Vagina (tissue), 2 donors: ENCODE data around the gene SSR1.

Experiments used
- POLR2A ChIP-seq, 2 donors: fragments of 450-650 bp; IDR thresholded peaks; one replicate each; pipeline ENCODE4 v1.6.1; 2017; ENCODE audit warnings: antibody characterized with exemption in 2 of 2, mild to moderate bottlenecking in 2 of 2, moderate library complexity in 2 of 2
- POLR2AphosphoS5 ChIP-seq, 2 donors: sonication (generic); formaldehyde crosslinking; IDR thresholded peaks; one replicate each; pipeline ENCODE4 v1.9.0; 2017; ENCODE audit warnings: antibody characterized with exemption in 2 of 2, mild to moderate bottlenecking in 2 of 2, low read depth in 1 of 2; ENCODE audit not compliant: insufficient read depth in 1 of 2
- TF ChIP-seq, protein P1 (sequence below), 3 experiments: fragments of 450-650 bp in 2 of 3; fragments of 200-600 bp in 1 of 3; sonication (generic) in 1 of 3; IDR thresholded peaks; one replicate each; pipeline ENCODE4 v1.5.1; 2017 to 2019; ENCODE audit warnings: antibody characterized with exemption in 3 of 3, mild to moderate bottlenecking in 2 of 3, moderate library complexity in 2 of 3

DNA sequence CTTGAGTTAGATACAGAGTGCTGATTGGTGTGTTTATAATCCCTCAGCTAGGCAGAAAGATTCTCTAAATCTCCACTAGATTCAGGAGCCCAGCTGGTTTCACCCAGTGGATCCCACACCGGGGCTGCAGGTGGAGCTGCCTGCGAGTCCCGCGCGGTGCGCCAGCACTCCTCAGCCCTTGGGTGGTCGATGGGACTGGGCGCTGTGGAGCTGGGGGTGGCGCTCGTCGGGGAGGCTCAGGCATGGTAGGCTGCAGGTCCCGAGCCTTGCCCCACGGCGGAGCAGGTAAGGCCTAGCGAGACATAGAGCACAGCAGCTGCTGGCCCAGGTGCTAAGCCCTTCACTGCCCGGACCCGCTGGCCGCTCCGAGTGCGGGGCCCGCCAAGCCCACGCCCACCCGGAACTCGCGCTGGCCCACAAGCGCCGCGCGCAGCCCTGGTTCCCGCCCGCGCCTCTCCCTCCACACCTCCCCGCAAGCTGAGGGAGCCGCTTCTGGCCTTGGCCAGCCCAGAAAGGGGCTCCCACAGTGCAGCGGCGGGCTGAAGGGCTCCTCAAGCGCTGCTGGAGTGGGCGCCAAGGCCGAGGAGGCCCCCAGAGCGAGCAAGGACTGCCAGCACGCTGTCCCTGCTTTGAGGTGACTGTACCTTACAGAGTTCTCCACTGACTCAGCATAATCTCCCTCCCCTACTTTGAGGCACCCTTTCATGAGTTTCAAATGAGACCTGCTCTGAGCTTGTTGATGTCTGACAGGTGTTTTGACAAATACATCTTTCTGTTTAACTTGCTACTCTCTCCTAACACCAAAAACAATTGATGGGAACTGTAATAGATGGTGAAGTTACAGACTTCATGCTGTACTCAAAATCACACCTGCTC is 3.9 kb upstream of the SSR1 start:
- no peak for TF ChIP-seq POLR2AphosphoS5 (IDR thresholded peaks at IDR 0.05; ENCODE audit: insufficient read depth in 1 of 2, low read depth in 1 of 2)
- TF ChIP-seq, protein P1, sequence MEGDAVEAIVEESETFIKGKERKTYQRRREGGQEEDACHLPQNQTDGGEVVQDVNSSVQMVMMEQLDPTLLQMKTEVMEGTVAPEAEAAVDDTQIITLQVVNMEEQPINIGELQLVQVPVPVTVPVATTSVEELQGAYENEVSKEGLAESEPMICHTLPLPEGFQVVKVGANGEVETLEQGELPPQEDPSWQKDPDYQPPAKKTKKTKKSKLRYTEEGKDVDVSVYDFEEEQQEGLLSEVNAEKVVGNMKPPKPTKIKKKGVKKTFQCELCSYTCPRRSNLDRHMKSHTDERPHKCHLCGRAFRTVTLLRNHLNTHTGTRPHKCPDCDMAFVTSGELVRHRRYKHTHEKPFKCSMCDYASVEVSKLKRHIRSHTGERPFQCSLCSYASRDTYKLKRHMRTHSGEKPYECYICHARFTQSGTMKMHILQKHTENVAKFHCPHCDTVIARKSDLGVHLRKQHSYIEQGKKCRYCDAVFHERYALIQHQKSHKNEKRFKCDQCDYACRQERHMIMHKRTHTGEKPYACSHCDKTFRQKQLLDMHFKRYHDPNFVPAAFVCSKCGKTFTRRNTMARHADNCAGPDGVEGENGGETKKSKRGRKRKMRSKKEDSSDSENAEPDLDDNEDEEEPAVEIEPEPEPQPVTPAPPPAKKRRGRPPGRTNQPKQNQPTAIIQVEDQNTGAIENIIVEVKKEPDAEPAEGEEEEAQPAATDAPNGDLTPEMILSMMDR (IDR thresholded peaks at IDR 0.05): no peak
- no peak for TF ChIP-seq POLR2A (IDR thresholded peaks at IDR 0.05)
